T-helper 9 cell (primary cell): Measurements from ENCODE around the gene KIAA0825.
"Not testable (repeated sequence)": the region's sequence is repeated elsewhere in the genome, so short reads cannot be mapped to it uniquely, and the experiment has no call there.

Source experiments
- DNase-seq: peaks from one replicate; pipeline ENCODE4 v3.0.0-alpha.2; 2020

Gene KIAA0825

GRCh38 chr5:94170158-94170557, 448.2 kb downstream of the KIAA0825 start:
- not testable (repeated sequence) for DNase-seq

- DNase-seq, result no peak
These were observed 450.3 kb downstream of the KIAA0825 start for GRCh38 chr5:94168151-94168550.

GRCh38 chr5:94161801-94162200, 456.6 kb downstream of the KIAA0825 start:
- no peak for DNase-seq

GRCh38 chr5:94159144-94159543, 459.3 kb downstream of the KIAA0825 start:
- no peak for DNase-seq

- DNase-seq, result no peak
These were observed 460.5 kb downstream of the KIAA0825 start for GRCh38 chr5:94157704-94158539.

- DNase-seq, result no peak
These were observed 463.7 kb downstream of the KIAA0825 start for GRCh38 chr5:94154672-94155071.

GRCh38 chr5:94153736-94154450, 464.5 kb downstream of the KIAA0825 start:
- no peak for DNase-seq

GRCh38 chr5:94143621-94144020, 474.8 kb downstream of the KIAA0825 start:
- DNase-seq, result not testable (repeated sequence)

GRCh38 chr5:94140300-94140699, 478.1 kb downstream of the KIAA0825 start:
- DNase-seq, result no peak

GRCh38 chr5:94130077-94130476, 488.3 kb downstream of the KIAA0825 start:
- DNase-seq, result no peak

- DNase-seq, result no peak
These were observed 493.3 kb downstream of the KIAA0825 start for GRCh38 chr5:94125107-94125506.

- DNase-seq, result not testable (repeated sequence)
These were observed 502.1 kb downstream of the KIAA0825 start for GRCh38 chr5:94116317-94116716.

- no peak for DNase-seq
These were observed 505.3 kb downstream of the KIAA0825 start for GRCh38 chr5:94113087-94113486.

- DNase-seq, result peak; percentile 84
These were observed 507.0 kb downstream of the KIAA0825 start for GRCh38 chr5:94111209-94112004.

- DNase-seq, result no peak
These were observed 514.7 kb downstream of the KIAA0825 start for GRCh38 chr5:94103514-94104245.
